Measurements from ENCODE around the gene CNOT3. TPM values are rescaled to one million over a fixed set of nuclear protein-coding genes. Genes with fewer than 3 reads are reported as not detected.

The CNOT3 gene
- total and polyA plus RNA-seq, 2 of the 13 experiments (the other 11 are each of a cell fraction or from before 2014, with no cell fraction given) = 4.3 to 5.8 TPM

DNA sequence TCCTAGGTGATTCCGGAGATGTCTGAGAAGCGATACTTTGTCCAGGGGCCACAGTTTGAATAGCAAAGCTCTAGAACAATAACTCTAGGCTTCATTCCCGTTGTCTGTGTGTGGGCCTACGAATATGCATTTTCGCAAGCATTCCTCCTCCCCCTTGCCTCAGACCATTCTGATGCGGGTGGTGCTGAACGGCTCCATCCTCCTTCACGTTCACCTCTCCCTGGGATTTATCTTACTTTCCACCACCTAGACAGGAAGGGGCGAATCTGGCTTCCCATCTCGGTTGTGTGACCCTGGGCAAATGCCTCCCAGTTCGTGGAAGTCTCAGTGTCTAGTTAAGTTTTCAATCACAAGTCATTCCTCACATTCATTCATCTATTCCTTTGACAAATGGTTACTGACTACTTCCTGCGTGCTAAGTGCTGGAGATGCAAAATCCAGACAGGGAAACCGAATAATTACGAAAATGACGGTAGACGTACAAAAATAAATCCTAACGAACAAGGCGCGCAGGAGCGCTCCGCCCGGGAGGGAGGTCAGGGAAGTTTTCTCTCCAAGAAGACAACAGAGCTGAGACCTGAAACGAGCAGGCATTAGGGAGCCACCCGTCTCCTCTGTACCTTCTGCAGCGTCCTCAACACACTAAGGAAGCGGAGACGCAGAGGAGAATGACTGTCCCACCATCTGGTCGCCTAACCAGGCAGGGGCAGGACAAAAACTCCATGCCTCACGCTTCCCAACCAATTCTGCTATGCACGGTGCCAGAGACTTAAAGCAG lies 1.3 kb upstream of the CNOT3 start (continued):
- TF ChIP-seq, protein P1, sequence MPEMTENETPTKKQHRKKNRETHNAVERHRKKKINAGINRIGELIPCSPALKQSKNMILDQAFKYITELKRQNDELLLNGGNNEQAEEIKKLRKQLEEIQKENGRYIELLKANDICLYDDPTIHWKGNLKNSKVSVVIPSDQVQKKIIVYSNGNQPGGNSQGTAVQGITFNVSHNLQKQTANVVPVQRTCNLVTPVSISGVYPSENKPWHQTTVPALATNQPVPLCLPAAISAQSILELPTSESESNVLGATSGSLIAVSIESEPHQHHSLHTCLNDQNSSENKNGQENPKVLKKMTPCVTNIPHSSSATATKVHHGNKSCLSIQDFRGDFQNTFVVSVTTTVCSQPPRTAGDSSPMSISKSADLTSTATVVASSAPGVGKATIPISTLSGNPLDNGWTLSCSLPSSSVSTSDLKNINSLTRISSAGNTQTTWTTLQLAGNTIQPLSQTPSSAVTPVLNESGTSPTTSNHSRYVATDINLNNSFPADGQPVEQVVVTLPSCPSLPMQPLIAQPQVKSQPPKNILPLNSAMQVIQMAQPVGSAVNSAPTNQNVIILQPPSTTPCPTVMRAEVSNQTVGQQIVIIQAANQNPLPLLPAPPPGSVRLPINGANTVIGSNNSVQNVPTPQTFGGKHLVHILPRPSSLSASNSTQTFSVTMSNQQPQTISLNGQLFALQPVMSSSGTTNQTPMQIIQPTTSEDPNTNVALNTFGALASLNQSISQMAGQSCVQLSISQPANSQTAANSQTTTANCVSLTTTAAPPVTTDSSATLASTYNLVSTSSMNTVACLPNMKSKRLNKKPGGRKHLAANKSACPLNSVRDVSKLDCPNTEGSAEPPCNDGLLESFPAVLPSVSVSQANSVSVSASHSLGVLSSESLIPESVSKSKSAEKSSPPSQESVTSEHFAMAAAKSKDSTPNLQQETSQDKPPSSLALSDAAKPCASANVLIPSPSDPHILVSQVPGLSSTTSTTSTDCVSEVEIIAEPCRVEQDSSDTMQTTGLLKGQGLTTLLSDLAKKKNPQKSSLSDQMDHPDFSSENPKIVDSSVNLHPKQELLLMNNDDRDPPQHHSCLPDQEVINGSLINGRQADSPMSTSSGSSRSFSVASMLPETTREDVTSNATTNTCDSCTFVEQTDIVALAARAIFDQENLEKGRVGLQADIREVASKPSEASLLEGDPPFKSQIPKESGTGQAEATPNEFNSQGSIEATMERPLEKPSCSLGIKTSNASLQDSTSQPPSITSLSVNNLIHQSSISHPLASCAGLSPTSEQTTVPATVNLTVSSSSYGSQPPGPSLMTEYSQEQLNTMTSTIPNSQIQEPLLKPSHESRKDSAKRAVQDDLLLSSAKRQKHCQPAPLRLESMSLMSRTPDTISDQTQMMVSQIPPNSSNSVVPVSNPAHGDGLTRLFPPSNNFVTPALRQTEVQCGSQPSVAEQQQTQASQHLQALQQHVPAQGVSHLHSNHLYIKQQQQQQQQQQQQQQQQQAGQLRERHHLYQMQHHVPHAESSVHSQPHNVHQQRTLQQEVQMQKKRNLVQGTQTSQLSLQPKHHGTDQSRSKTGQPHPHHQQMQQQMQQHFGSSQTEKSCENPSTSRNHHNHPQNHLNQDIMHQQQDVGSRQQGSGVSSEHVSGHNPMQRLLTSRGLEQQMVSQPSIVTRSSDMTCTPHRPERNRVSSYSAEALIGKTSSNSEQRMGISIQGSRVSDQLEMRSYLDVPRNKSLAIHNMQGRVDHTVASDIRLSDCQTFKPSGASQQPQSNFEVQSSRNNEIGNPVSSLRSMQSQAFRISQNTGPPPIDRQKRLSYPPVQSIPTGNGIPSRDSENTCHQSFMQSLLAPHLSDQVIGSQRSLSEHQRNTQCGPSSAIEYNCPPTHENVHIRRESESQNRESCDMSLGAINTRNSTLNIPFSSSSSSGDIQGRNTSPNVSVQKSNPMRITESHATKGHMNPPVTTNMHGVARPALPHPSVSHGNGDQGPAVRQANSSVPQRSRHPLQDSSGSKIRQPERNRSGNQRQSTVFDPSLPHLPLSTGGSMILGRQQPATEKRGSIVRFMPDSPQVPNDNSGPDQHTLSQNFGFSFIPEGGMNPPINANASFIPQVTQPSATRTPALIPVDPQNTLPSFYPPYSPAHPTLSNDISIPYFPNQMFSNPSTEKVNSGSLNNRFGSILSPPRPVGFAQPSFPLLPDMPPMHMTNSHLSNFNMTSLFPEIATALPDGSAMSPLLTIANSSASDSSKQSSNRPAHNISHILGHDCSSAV (CRISPR knock-in tag; IDR thresholded peaks at IDR 0.05; ENCODE audit: borderline replicate concordance) = no peak
- TF ChIP-seq ZBTB20 (CRISPR knock-in tag; IDR thresholded peaks at IDR 0.05; ENCODE audit: borderline replicate concordance, low read depth) = no peak
- TF ChIP-seq, protein P2, sequence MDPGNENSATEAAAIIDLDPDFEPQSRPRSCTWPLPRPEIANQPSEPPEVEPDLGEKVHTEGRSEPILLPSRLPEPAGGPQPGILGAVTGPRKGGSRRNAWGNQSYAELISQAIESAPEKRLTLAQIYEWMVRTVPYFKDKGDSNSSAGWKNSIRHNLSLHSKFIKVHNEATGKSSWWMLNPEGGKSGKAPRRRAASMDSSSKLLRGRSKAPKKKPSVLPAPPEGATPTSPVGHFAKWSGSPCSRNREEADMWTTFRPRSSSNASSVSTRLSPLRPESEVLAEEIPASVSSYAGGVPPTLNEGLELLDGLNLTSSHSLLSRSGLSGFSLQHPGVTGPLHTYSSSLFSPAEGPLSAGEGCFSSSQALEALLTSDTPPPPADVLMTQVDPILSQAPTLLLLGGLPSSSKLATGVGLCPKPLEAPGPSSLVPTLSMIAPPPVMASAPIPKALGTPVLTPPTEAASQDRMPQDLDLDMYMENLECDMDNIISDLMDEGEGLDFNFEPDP (CRISPR knock-in tag; conservative IDR thresholded peaks at IDR 0.05) = no peak
- no peak for TF ChIP-seq ZNF616 (CRISPR knock-in tag; IDR thresholded peaks at IDR 0.05; ENCODE audit: low read depth)
- no peak for TF ChIP-seq ZEB1 (IDR thresholded peaks at IDR 0.05; ENCODE audit: insufficient replicate concordance, low read depth)
- TF ChIP-seq, protein P3, sequence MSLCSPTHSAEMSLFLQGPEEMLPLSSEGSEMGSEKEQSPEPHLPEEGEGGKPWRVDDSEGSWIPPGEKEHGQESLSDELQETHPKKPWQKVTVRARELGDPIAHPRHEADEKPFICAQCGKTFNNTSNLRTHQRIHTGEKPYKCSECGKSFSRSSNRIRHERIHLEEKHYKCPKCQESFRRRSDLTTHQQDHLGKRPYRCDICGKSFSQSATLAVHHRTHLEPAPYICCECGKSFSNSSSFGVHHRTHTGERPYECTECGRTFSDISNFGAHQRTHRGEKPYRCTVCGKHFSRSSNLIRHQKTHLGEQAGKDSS (CRISPR knock-in tag; IDR thresholded peaks at IDR 0.05; ENCODE audit: borderline replicate concordance, low read depth) = no peak
- TF ChIP-seq, protein P4, sequence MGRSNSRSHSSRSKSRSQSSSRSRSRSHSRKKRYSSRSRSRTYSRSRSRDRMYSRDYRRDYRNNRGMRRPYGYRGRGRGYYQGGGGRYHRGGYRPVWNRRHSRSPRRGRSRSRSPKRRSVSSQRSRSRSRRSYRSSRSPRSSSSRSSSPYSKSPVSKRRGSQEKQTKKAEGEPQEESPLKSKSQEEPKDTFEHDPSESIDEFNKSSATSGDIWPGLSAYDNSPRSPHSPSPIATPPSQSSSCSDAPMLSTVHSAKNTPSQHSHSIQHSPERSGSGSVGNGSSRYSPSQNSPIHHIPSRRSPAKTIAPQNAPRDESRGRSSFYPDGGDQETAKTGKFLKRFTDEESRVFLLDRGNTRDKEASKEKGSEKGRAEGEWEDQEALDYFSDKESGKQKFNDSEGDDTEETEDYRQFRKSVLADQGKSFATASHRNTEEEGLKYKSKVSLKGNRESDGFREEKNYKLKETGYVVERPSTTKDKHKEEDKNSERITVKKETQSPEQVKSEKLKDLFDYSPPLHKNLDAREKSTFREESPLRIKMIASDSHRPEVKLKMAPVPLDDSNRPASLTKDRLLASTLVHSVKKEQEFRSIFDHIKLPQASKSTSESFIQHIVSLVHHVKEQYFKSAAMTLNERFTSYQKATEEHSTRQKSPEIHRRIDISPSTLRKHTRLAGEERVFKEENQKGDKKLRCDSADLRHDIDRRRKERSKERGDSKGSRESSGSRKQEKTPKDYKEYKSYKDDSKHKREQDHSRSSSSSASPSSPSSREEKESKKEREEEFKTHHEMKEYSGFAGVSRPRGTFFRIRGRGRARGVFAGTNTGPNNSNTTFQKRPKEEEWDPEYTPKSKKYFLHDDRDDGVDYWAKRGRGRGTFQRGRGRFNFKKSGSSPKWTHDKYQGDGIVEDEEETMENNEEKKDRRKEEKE (IDR thresholded peaks at IDR 0.05) = no peak
- TF ChIP-seq ZZZ3 (CRISPR knock-in tag; IDR thresholded peaks at IDR 0.05; ENCODE audit: borderline replicate concordance) = no peak
- TF ChIP-seq KDM2A (CRISPR knock-in tag; IDR thresholded peaks at IDR 0.05; ENCODE audit: borderline replicate concordance, low read depth) = 0 out of 2 replicates have a peak, but pooled peaks have one; percentile 19
- no peak for TF ChIP-seq MLLT10 (CRISPR knock-in tag; IDR thresholded peaks at IDR 0.05)
- TF ChIP-seq RBFOX2 (IDR thresholded peaks at IDR 0.05; ENCODE audit: low read depth, low read length) = no peak
- no peak for TF ChIP-seq ZNF879 (CRISPR knock-in tag; IDR thresholded peaks at IDR 0.05)
- no peak; the same call in 1 of the 2 replicates for TF ChIP-seq KMT2A (CRISPR knock-in tag; IDR thresholded peaks at IDR 0.05)
- TF ChIP-seq, protein P5, sequence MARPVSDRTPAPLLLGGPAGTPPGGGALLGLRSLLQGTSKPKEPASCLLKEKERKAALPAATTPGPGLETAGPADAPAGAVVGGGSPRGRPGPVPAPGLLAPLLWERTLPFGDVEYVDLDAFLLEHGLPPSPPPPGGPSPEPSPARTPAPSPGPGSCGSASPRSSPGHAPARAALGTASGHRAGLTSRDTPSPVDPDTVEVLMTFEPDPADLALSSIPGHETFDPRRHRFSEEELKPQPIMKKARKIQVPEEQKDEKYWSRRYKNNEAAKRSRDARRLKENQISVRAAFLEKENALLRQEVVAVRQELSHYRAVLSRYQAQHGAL (CRISPR knock-in tag; IDR thresholded peaks at IDR 0.05; ENCODE audit: not compliant biosample characterization) = no peak

Measured in HepG2 (cell line).